ENCODE results near the gene ADAMTS13.
"Not testable (repeated sequence)": the region's sequence is repeated elsewhere in the genome, so short reads cannot be mapped to it uniquely, and the experiment has no call there.

GRCh38 chr9:133392308-133392707 lies 29.9 kb upstream of the ADAMTS13 start:
- not testable (repeated sequence) for TF ChIP-seq CTCF, POLR2A (IDR thresholded peaks at IDR 0.05)
